SK-N-SH treated with all-trans-retinoic acid at 6 μM for 48 hours (cell line): ENCODE measurements around the gene COL17A1.

Experiments used
- ATAC-seq: fragments of 200-7000 bp; cut with Tn5 transposase; 3 replicates; pipeline ENCODE4 v1.9.1; 2020; ENCODE audit warnings: mild to moderate bottlenecking, moderate library complexity
- ARNTL ChIP-seq: fragments of 450-650 bp; formaldehyde crosslinking; IDR thresholded peaks from 2 replicates; pipeline ENCODE4 v1.5.0; 2020; ENCODE audit warnings: low read depth, mild to moderate bottlenecking, moderate library complexity, borderline replicate concordance
- BACH2 ChIP-seq: fragments of 250-450 bp; sonication (Bioruptor Pico); IDR thresholded peaks from 2 replicates; pipeline ENCODE4 v1.9.0; 2021; ENCODE audit warnings: mild to moderate bottlenecking, borderline replicate concordance
- CSDC2 ChIP-seq: fragments of 250-450 bp; sonication (Bioruptor Pico); IDR thresholded peaks from 2 replicates; pipeline ENCODE4 v1.5.0; 2020; ENCODE audit warnings: mild to moderate bottlenecking, moderate library complexity
- ESRRG ChIP-seq: fragments of 250-450 bp; sonication (Bioruptor Pico); IDR thresholded peaks from 2 replicates; pipeline ENCODE4 v1.6.1; 2021; ENCODE audit warnings: mild to moderate bottlenecking
- ISL1 ChIP-seq: fragments of 250-450 bp; sonication (Bioruptor Pico); IDR thresholded peaks from 2 replicates; pipeline ENCODE4 v2.1.2; 2022; ENCODE audit warnings: mild to moderate bottlenecking, moderate library complexity
- OSR1 ChIP-seq: fragments of 250-450 bp; sonication (Bioruptor Pico); IDR thresholded peaks from 2 replicates; pipeline ENCODE4 v1.8.0; 2022; ENCODE audit warnings: moderate library complexity, mild to moderate bottlenecking, inconsistent platforms
- PPARA ChIP-seq: fragments of 250-450 bp; sonication (Bioruptor Pico); IDR thresholded peaks from 2 replicates; pipeline ENCODE4 v1.5.0; 2020; ENCODE audit warnings: mild to moderate bottlenecking, borderline replicate concordance
- RARB ChIP-seq: fragments of 250-450 bp; sonication (Bioruptor Pico); IDR thresholded peaks from 2 replicates; pipeline ENCODE4 v1.8.0; 2021; ENCODE audit warnings: mild to moderate bottlenecking, moderate library complexity
- SNAI2 ChIP-seq: fragments of 250-450 bp; sonication (Bioruptor Pico); IDR thresholded peaks from 2 replicates; pipeline ENCODE4 v1.5.0; 2020; ENCODE audit warnings: mild to moderate bottlenecking, moderate library complexity
- TCF4 ChIP-seq: fragments of 250-450 bp; sonication (Bioruptor Pico); IDR thresholded peaks from 2 replicates; pipeline ENCODE4 v1.8.0; 2021; ENCODE audit warnings: mild to moderate bottlenecking, moderate library complexity, borderline replicate concordance
- TOX ChIP-seq: fragments of 250-450 bp; sonication (Bioruptor Pico); IDR thresholded peaks from 2 replicates; pipeline ENCODE4 v1.8.0; 2021; ENCODE audit warnings: mild to moderate bottlenecking, moderate library complexity, borderline replicate concordance
- ZFP3 ChIP-seq: fragments of 250-450 bp; sonication (Bioruptor Pico); IDR thresholded peaks from 2 replicates; pipeline ENCODE4 v1.5.0; 2020; ENCODE audit warnings: mild to moderate bottlenecking, moderate library complexity
- ZFP30 ChIP-seq: fragments of 450-650 bp; formaldehyde crosslinking; IDR thresholded peaks from 2 replicates; pipeline ENCODE4 v1.5.0; 2022; ENCODE audit warnings: mild to moderate bottlenecking, moderate library complexity
- ZNF565 ChIP-seq: fragments of 450-650 bp; formaldehyde crosslinking; conservative IDR thresholded peaks from 2 replicates; pipeline ENCODE4 v1.5.0; 2020; ENCODE audit warnings: low read depth, mild to moderate bottlenecking, moderate library complexity
- ZNF70 ChIP-seq: fragments of 450-650 bp; formaldehyde crosslinking; IDR thresholded peaks from 2 replicates; pipeline ENCODE4 v1.5.0; 2020; ENCODE audit warnings: mild to moderate bottlenecking, moderate library complexity
- ZNF8 ChIP-seq: fragments of 450-650 bp; formaldehyde crosslinking; IDR thresholded peaks from 2 replicates; pipeline ENCODE4 v1.5.0; 2020; ENCODE audit warnings: mild to moderate bottlenecking, moderate library complexity
- TF ChIP-seq, protein P1 (sequence below): fragments of 250-450 bp; sonication (Bioruptor Pico); IDR thresholded peaks from 2 replicates; pipeline ENCODE4 v1.5.0; 2020; ENCODE audit warnings: mild to moderate bottlenecking, moderate library complexity
- TF ChIP-seq, protein P2 (sequence below): fragments of 250-450 bp; sonication (Bioruptor Pico); IDR thresholded peaks from 2 replicates; pipeline ENCODE4 v1.5.1; 2021; ENCODE audit warnings: mild to moderate bottlenecking, moderate library complexity
- TF ChIP-seq, protein P3 (sequence below): fragments of 250-450 bp; sonication (Bioruptor Pico); IDR thresholded peaks from 2 replicates; pipeline ENCODE4 v1.8.0; 2021; ENCODE audit warnings: low read depth, mild to moderate bottlenecking, moderate library complexity, borderline replicate concordance
- TF ChIP-seq, protein P4 (sequence below): fragments of 250-450 bp; sonication (Bioruptor Pico); IDR thresholded peaks from 2 replicates; pipeline ENCODE4 v1.5.1; 2020; ENCODE audit warnings: low read depth, mild to moderate bottlenecking, moderate library complexity
- TF ChIP-seq, protein P5 (sequence below): fragments of 250-450 bp; sonication (Bioruptor Pico); IDR thresholded peaks from 2 replicates; pipeline ENCODE4 v1.8.0; 2020; ENCODE audit warnings: mild to moderate bottlenecking, moderate library complexity, borderline replicate concordance

COL17A1 gene

DNA sequence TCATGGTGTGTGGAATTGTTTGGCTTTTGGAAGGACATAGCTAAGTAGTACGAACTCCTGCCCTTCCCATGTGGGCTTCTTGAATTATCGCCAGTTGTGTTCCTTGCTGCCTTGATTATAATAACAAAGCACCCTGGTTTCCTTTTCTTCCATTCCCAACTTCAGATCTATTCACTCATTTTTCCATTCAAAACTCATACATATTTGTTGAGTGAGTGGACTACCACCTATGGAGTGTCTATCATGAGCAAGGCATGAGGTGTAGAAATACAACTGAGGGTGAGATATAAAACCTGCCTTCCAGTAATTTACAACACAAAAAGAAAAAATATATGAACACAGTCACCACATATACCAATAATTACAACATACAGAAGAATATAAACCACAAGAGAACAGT, 4.9 kb upstream of the COL17A1 start:
- ATAC-seq, result no peak
- no peak for TF ChIP-seq ZNF8
- TF ChIP-seq ZFP3 (CRISPR knock-in tag), result no peak
- no peak for TF ChIP-seq TCF4 (CRISPR knock-in tag)
- no peak for TF ChIP-seq OSR1 (CRISPR knock-in tag)
- no peak for TF ChIP-seq ISL1 (CRISPR knock-in tag)
- TF ChIP-seq ESRRG (CRISPR knock-in tag), result no peak
- TF ChIP-seq, protein P1, sequence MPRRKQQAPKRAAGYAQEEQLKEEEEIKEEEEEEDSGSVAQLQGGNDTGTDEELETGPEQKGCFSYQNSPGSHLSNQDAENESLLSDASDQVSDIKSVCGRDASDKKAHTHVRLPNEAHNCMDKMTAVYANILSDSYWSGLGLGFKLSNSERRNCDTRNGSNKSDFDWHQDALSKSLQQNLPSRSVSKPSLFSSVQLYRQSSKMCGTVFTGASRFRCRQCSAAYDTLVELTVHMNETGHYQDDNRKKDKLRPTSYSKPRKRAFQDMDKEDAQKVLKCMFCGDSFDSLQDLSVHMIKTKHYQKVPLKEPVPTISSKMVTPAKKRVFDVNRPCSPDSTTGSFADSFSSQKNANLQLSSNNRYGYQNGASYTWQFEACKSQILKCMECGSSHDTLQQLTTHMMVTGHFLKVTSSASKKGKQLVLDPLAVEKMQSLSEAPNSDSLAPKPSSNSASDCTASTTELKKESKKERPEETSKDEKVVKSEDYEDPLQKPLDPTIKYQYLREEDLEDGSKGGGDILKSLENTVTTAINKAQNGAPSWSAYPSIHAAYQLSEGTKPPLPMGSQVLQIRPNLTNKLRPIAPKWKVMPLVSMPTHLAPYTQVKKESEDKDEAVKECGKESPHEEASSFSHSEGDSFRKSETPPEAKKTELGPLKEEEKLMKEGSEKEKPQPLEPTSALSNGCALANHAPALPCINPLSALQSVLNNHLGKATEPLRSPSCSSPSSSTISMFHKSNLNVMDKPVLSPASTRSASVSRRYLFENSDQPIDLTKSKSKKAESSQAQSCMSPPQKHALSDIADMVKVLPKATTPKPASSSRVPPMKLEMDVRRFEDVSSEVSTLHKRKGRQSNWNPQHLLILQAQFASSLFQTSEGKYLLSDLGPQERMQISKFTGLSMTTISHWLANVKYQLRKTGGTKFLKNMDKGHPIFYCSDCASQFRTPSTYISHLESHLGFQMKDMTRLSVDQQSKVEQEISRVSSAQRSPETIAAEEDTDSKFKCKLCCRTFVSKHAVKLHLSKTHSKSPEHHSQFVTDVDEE (CRISPR knock-in tag), result no peak
- TF ChIP-seq, protein P2, sequence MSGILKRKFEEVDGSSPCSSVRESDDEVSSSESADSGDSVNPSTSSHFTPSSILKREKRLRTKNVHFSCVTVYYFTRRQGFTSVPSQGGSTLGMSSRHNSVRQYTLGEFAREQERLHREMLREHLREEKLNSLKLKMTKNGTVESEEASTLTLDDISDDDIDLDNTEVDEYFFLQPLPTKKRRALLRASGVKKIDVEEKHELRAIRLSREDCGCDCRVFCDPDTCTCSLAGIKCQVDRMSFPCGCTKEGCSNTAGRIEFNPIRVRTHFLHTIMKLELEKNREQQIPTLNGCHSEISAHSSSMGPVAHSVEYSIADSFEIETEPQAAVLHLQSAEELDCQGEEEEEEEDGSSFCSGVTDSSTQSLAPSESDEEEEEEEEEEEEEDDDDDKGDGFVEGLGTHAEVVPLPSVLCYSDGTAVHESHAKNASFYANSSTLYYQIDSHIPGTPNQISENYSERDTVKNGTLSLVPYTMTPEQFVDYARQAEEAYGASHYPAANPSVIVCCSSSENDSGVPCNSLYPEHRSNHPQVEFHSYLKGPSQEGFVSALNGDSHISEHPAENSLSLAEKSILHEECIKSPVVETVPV, result no peak
- no peak for TF ChIP-seq ZFP30 (CRISPR knock-in tag)
- no peak for TF ChIP-seq SNAI2 (CRISPR knock-in tag)
- TF ChIP-seq TOX (CRISPR knock-in tag), result no peak
- TF ChIP-seq, protein P3, sequence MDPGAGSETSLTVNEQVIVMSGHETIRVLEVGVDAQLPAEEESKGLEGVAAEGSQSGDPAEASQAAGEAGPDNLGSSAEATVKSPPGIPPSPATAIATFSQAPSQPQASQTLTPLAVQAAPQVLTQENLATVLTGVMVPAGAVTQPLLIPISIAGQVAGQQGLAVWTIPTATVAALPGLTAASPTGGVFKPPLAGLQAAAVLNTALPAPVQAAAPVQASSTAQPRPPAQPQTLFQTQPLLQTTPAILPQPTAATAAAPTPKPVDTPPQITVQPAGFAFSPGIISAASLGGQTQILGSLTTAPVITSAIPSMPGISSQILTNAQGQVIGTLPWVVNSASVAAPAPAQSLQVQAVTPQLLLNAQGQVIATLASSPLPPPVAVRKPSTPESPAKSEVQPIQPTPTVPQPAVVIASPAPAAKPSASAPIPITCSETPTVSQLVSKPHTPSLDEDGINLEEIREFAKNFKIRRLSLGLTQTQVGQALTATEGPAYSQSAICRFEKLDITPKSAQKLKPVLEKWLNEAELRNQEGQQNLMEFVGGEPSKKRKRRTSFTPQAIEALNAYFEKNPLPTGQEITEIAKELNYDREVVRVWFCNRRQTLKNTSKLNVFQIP (CRISPR knock-in tag), result no peak
- TF ChIP-seq, protein P4, sequence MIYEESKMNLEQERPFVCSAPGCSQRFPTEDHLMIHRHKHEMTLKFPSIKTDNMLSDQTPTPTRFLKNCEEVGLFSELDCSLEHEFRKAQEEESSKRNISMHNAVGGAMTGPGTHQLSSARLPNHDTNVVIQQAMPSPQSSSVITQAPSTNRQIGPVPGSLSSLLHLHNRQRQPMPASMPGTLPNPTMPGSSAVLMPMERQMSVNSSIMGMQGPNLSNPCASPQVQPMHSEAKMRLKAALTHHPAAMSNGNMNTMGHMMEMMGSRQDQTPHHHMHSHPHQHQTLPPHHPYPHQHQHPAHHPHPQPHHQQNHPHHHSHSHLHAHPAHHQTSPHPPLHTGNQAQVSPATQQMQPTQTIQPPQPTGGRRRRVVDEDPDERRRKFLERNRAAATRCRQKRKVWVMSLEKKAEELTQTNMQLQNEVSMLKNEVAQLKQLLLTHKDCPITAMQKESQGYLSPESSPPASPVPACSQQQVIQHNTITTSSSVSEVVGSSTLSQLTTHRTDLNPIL, result no peak
- no peak for TF ChIP-seq BACH2 (CRISPR knock-in tag)
- no peak for TF ChIP-seq RARB (CRISPR knock-in tag)
- no peak for TF ChIP-seq ZNF565
- no peak for TF ChIP-seq ZNF70 (CRISPR knock-in tag)
- TF ChIP-seq, protein P5, sequence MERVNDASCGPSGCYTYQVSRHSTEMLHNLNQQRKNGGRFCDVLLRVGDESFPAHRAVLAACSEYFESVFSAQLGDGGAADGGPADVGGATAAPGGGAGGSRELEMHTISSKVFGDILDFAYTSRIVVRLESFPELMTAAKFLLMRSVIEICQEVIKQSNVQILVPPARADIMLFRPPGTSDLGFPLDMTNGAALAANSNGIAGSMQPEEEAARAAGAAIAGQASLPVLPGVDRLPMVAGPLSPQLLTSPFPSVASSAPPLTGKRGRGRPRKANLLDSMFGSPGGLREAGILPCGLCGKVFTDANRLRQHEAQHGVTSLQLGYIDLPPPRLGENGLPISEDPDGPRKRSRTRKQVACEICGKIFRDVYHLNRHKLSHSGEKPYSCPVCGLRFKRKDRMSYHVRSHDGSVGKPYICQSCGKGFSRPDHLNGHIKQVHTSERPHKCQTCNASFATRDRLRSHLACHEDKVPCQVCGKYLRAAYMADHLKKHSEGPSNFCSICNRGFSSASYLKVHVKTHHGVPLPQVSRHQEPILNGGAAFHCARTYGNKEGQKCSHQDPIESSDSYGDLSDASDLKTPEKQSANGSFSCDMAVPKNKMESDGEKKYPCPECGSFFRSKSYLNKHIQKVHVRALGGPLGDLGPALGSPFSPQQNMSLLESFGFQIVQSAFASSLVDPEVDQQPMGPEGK (CRISPR knock-in tag), result no peak
- no peak for TF ChIP-seq PPARA (CRISPR knock-in tag)

DNA sequence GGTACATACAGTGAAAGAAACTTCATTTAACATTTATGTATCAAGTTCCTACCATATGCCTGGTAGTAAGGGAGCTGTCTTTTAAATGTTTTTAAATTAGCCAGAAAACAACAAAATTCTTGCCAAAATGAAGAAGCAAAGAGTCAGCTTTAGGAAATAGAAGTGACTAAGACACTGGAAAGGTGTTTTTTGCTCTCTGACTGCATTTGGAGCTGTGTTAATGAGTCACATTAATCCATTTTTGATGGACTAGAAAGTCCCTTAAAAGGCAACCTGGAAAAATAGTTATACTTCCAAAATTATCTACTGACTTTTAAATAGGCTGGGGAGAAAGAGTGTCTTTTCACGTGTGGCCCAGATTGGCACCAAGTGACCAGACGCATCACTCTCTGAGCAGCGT, 3.9 kb upstream of the COL17A1 start:
- ATAC-seq, result no peak
- TF ChIP-seq SNAI2 (CRISPR knock-in tag) (no peak), ARNTL (CRISPR knock-in tag) (no peak), ZNF565 (no peak), ZNF70 (CRISPR knock-in tag) (no peak), CSDC2 (CRISPR knock-in tag) (no peak), ZNF8 (no peak), TCF4 (CRISPR knock-in tag) (no peak)
- TF ChIP-seq, protein P3 (CRISPR knock-in tag), result no peak
- TF ChIP-seq, protein P1 (CRISPR knock-in tag), result no peak
- TF ChIP-seq, protein P4, result no peak
- TF ChIP-seq, protein P2, result no peak
